Coronary artery (tissue), 2 donors: Measurements from ENCODE around the gene ERC1.
"Not testable (repeated sequence)": the region's sequence is repeated elsewhere in the genome, so short reads cannot be mapped to it uniquely, and the experiment has no call there.

Experiments used
- DNase-seq: peaks from one replicate; pipeline ENCODE4 v3.0.0-alpha.2; 2017; ENCODE audit warnings: low spot score
- H3K27ac ChIP-seq, 2 donors: fragments of 200-600 bp; sonication (generic); one replicate each; pipeline ENCODE4 v1.5.1; 2016 to 2019
- H3K4me3 ChIP-seq: fragments of 200-600 bp; sonication (generic); 2 replicates; pipeline ENCODE4 v1.5.1; 2016; ENCODE audit warnings: mild to moderate bottlenecking, moderate library complexity
- CTCF ChIP-seq: fragments of 200-600 bp; sonication (generic); IDR thresholded peaks from one replicate; pipeline ENCODE4 v1.5.1; 2019; ENCODE audit warnings: antibody characterized with exemption

Gene ERC1

GRCh38 chr12:1204581-1205121, 213.6 kb downstream of the ERC1 start:
- no peak for DNase-seq
- H3K4me3 ChIP-seq = peak overlapping the region; percentile 69
- H3K27ac ChIP-seq = peak overlapping the region; percentile 22 to 53
- no peak for TF ChIP-seq CTCF

GRCh38 chr12:1205512-1206060, 214.6 kb downstream of the ERC1 start:
- no peak for DNase-seq
- no peak for TF ChIP-seq CTCF
- Histone ChIP-seq H3K27ac (no peak overlapping the region), H3K4me3 (peak overlapping the region; percentile 3)

- Histone ChIP-seq H3K27ac (no peak overlapping the region), H3K4me3 (no peak overlapping the region)
- DNase-seq = no peak
- no peak for TF ChIP-seq CTCF
These were observed 215.2 kb downstream of the ERC1 start for GRCh38 chr12:1206118-1206734.

- no peak for DNase-seq
- no peak for TF ChIP-seq CTCF
- Histone ChIP-seq H3K4me3 (no peak overlapping the region), H3K27ac (no peak overlapping the region)
These were observed 216.3 kb downstream of the ERC1 start for GRCh38 chr12:1207276-1207675.

GRCh38 chr12:1208719-1209118, 217.7 kb downstream of the ERC1 start:
- H3K27ac ChIP-seq, DNase-seq: not testable (repeated sequence)

GRCh38 chr12:1212526-1212925, 221.5 kb downstream of the ERC1 start:
- H3K27ac ChIP-seq = no peak overlapping the region
- DNase-seq = no peak
- no peak for TF ChIP-seq CTCF

More at GRCh38 chr12:1208719-1209118, 217.7 kb downstream of the ERC1 start:
- not testable (repeated sequence) for H3K4me3 ChIP-seq

GRCh38 chr12:1213205-1213604, 222.2 kb downstream of the ERC1 start:
- Histone ChIP-seq H3K4me3 (no peak overlapping the region), H3K27ac (no peak overlapping the region)
- DNase-seq = no peak
- no peak for TF ChIP-seq CTCF

More at GRCh38 chr12:1212526-1212925, 221.5 kb downstream of the ERC1 start:
- H3K4me3 ChIP-seq = no peak overlapping the region
